T-helper 2 cell treated with Interferon-gamma antibody and Interleukin-4, amounts not matched to agents 5 μg/mL and 100 μg/mL, for 36 hours (primary cell): ENCODE measurements around the gene GID4.

Experiments used
- DNase-seq: peaks from one replicate; pipeline ENCODE4 v3.0.0; 2021; ENCODE audit warnings: low spot score
- H3K27ac Mint-ChIP-seq: one replicate; pipeline ENCODE4 v1.8.0; 2021; ENCODE audit warnings: mild to moderate bottlenecking, mixed read lengths
- H3K27me3 Mint-ChIP-seq: one replicate; pipeline ENCODE4 v1.8.0; 2021; ENCODE audit warnings: low read depth, mixed read lengths
- H3K36me3 Mint-ChIP-seq: one replicate; pipeline ENCODE4 v1.8.0; 2021; ENCODE audit warnings: low read depth, mixed read lengths
- H3K4me1 Mint-ChIP-seq: one replicate; pipeline ENCODE4 v1.8.0; 2021; ENCODE audit warnings: low read depth, mixed read lengths
- H3K4me3 Mint-ChIP-seq: one replicate; pipeline ENCODE4 v1.8.0; 2022; ENCODE audit warnings: mild to moderate bottlenecking, moderate library complexity, mixed read lengths
- H3K9me3 Mint-ChIP-seq: one replicate; pipeline ENCODE4 v1.8.0; 2021; ENCODE audit warnings: mixed read lengths

The GID4 gene

DNA sequence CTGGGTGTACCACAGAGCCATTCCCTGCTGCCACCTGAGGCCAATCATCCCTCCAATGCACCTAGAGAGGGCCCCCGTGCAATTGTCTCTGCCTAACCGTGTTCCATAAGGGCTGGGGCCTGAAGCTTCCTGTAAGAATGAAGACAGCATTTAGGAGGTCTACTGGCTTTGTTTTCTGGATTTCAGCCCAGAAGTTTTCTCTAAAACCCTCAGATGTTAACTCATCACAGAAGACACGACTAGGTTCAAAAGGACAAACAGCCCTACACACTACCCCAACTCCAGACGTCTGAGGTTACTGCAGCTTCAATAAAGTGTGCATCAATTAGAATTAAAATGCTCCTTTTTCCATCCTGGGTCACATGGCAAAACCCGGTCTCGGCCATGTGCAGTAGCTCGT lies 37.7 kb downstream of the GID4 start:
- Mint-ChIP-seq H3K4me1 (no peaks in the 10 kb centered on the region), H3K4me3 (no peak overlapping the region), H3K27me3 (peaks cover 12% of the 10 kb centered on the region), H3K27ac (no peak overlapping the region), H3K36me3 (no peaks in the 10 kb centered on the region), H3K9me3 (no peaks in the 10 kb centered on the region)
- DNase-seq, result no peak

- Mint-ChIP-seq H3K27ac (no peak overlapping the region), H3K9me3 (no peaks in the 10 kb centered on the region), H3K4me3 (no peak overlapping the region), H3K4me1 (no peaks in the 10 kb centered on the region), H3K27me3 (peaks cover 11% of the 10 kb centered on the region), H3K36me3 (no peaks in the 10 kb centered on the region)
- no peak for DNase-seq
Observed at GRCh38 chr17:18079543-18079942, 40.3 kb downstream of the GID4 start.

DNA sequence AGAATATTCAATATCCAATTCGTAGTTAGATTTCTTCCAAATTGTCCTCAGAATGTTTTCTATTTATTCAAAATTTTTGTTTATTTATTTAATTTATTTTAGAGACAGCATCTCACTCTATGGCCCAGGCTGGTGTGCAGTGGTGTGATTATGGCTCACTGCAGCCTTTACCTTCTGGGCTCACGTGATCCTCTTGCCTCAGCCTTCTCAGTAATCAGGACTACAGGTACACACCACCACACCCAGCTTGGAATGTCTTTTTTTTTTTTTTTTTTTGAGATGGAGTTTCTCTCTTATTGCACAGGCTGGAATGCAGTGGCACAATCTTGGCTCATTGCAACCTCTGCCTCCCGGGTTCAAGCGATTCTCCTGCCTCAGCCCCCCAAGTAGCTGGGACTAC lies 45.0 kb downstream of the GID4 start:
- Mint-ChIP-seq H3K27me3 (peaks cover 8% of the 10 kb centered on the region), H3K36me3 (peaks cover 6% of the 10 kb centered on the region), H3K4me3 (no peak overlapping the region), H3K27ac (no peak overlapping the region), H3K9me3 (no peaks in the 10 kb centered on the region), H3K4me1 (peaks cover 11% of the 10 kb centered on the region)
- DNase-seq, result no peak

- Mint-ChIP-seq H3K27ac (peak within 1 kb of the TSS; percentile 96), H3K27me3 (no peaks in the 10 kb centered on the region), H3K36me3 (peaks cover 16% of the 10 kb centered on the region), H3K9me3 (no peaks in the 10 kb centered on the region), H3K4me1 (peaks cover 20% of the 10 kb centered on the region), H3K4me3 (peak within 1 kb of the TSS; percentile 99)
- DNase-seq, result peak; percentile 89
Observed at GRCh38 chr17:18087610-18088491, 48.6 kb downstream of the GID4 start, which contains the start of gene DRG2. Gene DRG2, plus strand, starts transcription at chr17:18087948. Its CDS starts 76 bp downstream, at chr17:18088024.

GRCh38 chr17:18089613-18090012 lies 50.4 kb downstream of the GID4 start:
- H3K27me3 Mint-ChIP-seq, result no peaks in the 10 kb centered on the region
- peak overlapping the region; percentile 99 for H3K4me3 Mint-ChIP-seq
- H3K27ac Mint-ChIP-seq, result peak overlapping the region; percentile 9
- peaks cover 20% of the 10 kb centered on the region for H3K4me1 Mint-ChIP-seq
- no peaks in the 10 kb centered on the region for H3K9me3 Mint-ChIP-seq
- H3K36me3 Mint-ChIP-seq, result peaks cover 21% of the 10 kb centered on the region
- DNase-seq, result no peak

GRCh38 chr17:18093616-18094408 lies 54.6 kb downstream of the GID4 start:
- Mint-ChIP-seq H3K27ac (no peak overlapping the region), H3K36me3 (peaks cover 31% of the 10 kb centered on the region), H3K9me3 (no peaks in the 10 kb centered on the region), H3K4me1 (peaks cover 12% of the 10 kb centered on the region), H3K27me3 (no peaks in the 10 kb centered on the region), H3K4me3 (no peak overlapping the region)
- no peak for DNase-seq

DNA sequence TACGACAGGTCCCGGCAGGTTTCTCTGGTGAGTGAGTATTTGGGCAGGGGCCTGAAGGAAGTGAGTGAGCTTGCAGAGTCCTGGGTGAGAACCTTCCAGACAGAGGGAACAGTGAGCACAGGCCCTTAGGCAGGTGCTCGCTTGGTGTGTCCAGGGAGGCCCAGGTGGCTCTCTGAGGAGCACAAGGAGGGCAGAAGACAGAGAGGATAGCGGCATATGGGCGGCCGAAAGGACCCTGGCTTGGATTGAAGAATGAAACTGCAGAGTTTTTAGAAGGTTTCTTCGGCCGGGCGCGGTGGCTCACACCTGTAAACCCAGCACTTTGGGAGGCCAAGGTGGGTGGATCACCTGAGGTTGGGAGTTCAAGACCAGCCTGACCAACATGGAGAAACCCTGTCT lies 55.2 kb downstream of the GID4 start:
- no peak overlapping the region for H3K27ac Mint-ChIP-seq
- no peaks in the 10 kb centered on the region for H3K27me3 Mint-ChIP-seq
- no peaks in the 10 kb centered on the region for H3K9me3 Mint-ChIP-seq
- H3K36me3 Mint-ChIP-seq, result peaks cover 33% of the 10 kb centered on the region
- H3K4me3 Mint-ChIP-seq, result no peak overlapping the region
- no peak for DNase-seq
- H3K4me1 Mint-ChIP-seq, result peaks cover 8% of the 10 kb centered on the region

DNA sequence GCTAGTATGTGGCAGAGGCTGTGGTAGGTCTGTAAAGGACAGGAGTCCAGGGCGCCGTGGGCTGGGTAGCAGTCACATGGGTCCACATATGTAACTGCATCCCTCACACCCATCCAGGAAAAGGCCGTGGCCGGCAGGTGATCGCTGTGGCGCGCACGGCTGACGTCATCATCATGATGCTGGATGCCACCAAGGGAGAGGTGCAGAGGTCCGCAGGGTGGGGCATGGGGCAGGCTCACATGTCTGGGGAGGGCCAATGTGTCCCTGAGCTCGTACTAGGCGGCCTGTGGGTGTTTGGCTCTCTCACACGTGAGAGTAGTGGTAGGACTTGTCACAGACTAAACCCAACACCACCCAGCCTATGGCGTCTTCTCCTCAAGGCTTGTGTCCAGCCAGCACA lies 60.3 kb downstream of the GID4 start:
- no peaks in the 10 kb centered on the region for H3K27me3 Mint-ChIP-seq
- H3K4me3 Mint-ChIP-seq, result no peak overlapping the region
- DNase-seq, result no peak
- no peak overlapping the region for H3K27ac Mint-ChIP-seq
- no peaks in the 10 kb centered on the region for H3K4me1 Mint-ChIP-seq
- H3K9me3 Mint-ChIP-seq, result no peaks in the 10 kb centered on the region
- peaks cover 22% of the 10 kb centered on the region for H3K36me3 Mint-ChIP-seq

DNA sequence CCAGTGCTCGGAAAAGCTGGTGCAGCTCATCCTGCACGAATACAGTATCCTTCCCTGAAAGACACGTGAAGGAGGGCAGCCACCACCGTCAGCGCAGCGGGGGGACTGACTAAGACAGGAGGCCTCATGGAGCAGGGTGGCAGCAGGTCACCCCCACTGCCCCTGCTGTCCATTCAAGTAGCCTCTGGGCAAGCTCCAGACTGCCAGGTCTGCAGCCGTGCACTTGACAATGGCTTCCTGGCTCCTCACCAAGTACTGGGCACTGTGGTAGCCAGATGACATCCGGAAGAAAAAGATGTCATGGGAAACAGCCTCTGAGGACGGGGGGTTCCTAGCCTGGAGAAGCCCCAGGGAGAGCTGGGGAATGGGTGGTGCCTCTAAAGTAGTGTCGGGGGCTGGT lies 61.4 kb downstream of the GID4 start:
- Mint-ChIP-seq H3K36me3 (peaks cover 20% of the 10 kb centered on the region), H3K27me3 (no peaks in the 10 kb centered on the region), H3K27ac (no peak overlapping the region), H3K4me3 (no peak overlapping the region), H3K4me1 (no peaks in the 10 kb centered on the region), H3K9me3 (no peaks in the 10 kb centered on the region)
- DNase-seq, result no peak

GRCh38 chr17:18101828-18102227 lies 62.6 kb downstream of the GID4 start:
- no peaks in the 10 kb centered on the region for H3K4me1 Mint-ChIP-seq
- no peaks in the 10 kb centered on the region for H3K27me3 Mint-ChIP-seq
- no peak for DNase-seq
- peaks cover 8% of the 10 kb centered on the region for H3K36me3 Mint-ChIP-seq
- no peak overlapping the region for H3K4me3 Mint-ChIP-seq
- H3K9me3 Mint-ChIP-seq, result no peaks in the 10 kb centered on the region
- no peak overlapping the region for H3K27ac Mint-ChIP-seq

- H3K27ac Mint-ChIP-seq, result no peak overlapping the region
- no peak for DNase-seq
- H3K4me3 Mint-ChIP-seq, result no peak overlapping the region
- no peaks in the 10 kb centered on the region for H3K4me1 Mint-ChIP-seq
- peaks cover 12% of the 10 kb centered on the region for H3K36me3 Mint-ChIP-seq
- no peaks in the 10 kb centered on the region for H3K9me3 Mint-ChIP-seq
- no peaks in the 10 kb centered on the region for H3K27me3 Mint-ChIP-seq
Observed at GRCh38 chr17:18102640-18103039, 63.4 kb downstream of the GID4 start.

DNA sequence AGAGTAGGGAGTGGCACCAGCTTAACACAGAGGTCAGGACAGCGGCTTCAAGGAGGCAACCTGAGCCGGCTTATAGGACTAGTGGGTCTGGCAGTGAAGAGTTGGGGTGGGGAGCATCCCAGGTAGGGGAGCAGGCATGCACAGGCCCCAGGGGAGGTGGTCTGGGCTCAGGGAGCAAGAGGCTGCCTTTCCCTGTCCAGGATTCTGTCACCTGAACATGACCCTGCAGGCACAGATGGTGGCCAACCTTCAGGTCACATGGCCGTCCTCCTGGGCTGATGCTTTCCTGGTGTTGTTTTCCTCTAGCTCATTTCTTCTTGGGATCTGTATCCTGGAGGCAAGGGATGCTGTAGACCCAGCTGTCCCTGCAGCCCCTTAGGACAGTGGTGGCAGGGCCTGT lies 65.8 kb downstream of the GID4 start:
- DNase-seq, result no peak
- H3K27me3 Mint-ChIP-seq, result no peaks in the 10 kb centered on the region
- H3K36me3 Mint-ChIP-seq, result peaks cover 8% of the 10 kb centered on the region
- no peak overlapping the region for H3K4me3 Mint-ChIP-seq
- H3K4me1 Mint-ChIP-seq, result no peaks in the 10 kb centered on the region
- H3K27ac Mint-ChIP-seq, result no peak overlapping the region
- H3K9me3 Mint-ChIP-seq, result no peaks in the 10 kb centered on the region

DNA sequence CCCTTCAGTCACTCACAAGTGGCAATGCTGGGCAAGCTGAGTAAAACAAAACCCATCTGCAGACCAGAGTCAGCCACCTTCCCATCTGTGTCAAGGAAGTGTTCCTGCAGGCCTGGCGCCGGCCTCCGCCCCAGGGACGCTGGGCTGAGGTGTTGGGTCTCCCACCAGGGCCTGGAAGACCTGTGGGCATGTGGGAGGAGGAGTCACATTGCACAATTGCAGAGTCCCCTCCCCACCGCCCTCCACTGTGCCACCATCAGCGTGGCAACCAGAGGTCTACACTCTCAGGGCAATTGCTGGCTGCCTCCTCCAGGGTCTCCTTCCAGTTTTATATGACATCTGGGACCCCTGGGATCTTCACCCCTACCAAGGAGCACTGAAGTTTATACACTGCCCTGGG lies 66.4 kb downstream of the GID4 start:
- Mint-ChIP-seq H3K4me1 (no peaks in the 10 kb centered on the region), H3K4me3 (no peak overlapping the region), H3K27ac (no peak overlapping the region), H3K27me3 (no peaks in the 10 kb centered on the region), H3K36me3 (peaks cover 8% of the 10 kb centered on the region), H3K9me3 (no peaks in the 10 kb centered on the region)
- DNase-seq, result no peak

- Mint-ChIP-seq H3K9me3 (no peaks in the 10 kb centered on the region), H3K4me1 (no peaks in the 10 kb centered on the region), H3K27ac (no peak overlapping the region), H3K27me3 (no peaks in the 10 kb centered on the region), H3K4me3 (no peak overlapping the region), H3K36me3 (peaks cover 8% of the 10 kb centered on the region)
- no peak for DNase-seq
Observed at GRCh38 chr17:18106211-18106610, 67.0 kb downstream of the GID4 start.
